HL-60 (cell line): ENCODE results near the gene DLG4.

Source experiments
- GABPA ChIP-seq: IDR thresholded peaks from 2 replicates; pipeline ENCODE4 v1.6.1; 2012; ENCODE audit warnings: low read depth
- POLR2AphosphoS5 ChIP-seq: IDR thresholded peaks from 2 replicates; pipeline ENCODE4 v1.6.1; 2012; ENCODE audit warnings: low read depth
- SPI1 ChIP-seq: IDR thresholded peaks from 2 replicates; pipeline ENCODE4 v1.6.1; 2012; ENCODE audit warnings: low read depth, mild to moderate bottlenecking, borderline replicate concordance
- TF ChIP-seq, protein P1 (sequence below): IDR thresholded peaks from one replicate; pipeline ENCODE4 v1.5.1; 2011; ENCODE audit warnings: low read length, control low read depth, inconsistent platforms; ENCODE audit not compliant: insufficient read depth
- TF ChIP-seq, protein P2 (sequence below): IDR thresholded peaks from 2 replicates; pipeline ENCODE4 v1.6.1; 2012; ENCODE audit warnings: low read depth; ENCODE audit not compliant: insufficient replicate concordance

DNA sequence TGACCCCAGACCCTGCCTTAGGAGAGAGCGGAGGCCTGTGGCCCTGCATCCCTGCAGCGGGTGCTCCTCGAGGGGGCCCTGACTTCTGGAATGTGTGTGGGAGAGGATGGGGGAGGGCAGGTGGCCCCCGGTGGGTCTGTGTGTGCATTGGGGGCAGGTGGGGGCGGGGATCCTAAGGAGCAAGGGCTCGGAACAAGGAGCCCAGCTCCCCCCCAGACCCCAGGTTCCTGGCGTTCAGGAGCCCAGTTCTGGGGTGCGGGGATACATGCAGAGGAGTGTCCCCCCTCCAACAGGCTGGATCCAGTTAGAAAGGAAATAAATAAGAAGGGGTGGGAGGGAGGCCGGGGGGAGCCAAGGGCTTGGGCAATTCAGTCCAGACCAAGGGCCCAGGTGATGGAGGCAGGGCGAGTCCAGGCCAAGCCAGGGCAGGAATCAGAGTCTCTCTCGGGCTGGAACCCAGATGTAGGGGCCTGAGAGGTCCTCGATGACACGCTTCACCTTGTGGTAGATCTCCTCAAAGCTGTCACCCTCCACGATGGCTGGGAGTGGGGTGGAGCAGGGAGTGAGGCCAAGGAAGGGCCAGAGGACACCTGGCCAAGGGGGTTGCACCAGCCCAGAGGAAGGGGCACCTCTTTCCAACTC is 29.2 kb downstream of the DLG4 start:
- no peak for TF ChIP-seq GABPA
- TF ChIP-seq, protein P1, sequence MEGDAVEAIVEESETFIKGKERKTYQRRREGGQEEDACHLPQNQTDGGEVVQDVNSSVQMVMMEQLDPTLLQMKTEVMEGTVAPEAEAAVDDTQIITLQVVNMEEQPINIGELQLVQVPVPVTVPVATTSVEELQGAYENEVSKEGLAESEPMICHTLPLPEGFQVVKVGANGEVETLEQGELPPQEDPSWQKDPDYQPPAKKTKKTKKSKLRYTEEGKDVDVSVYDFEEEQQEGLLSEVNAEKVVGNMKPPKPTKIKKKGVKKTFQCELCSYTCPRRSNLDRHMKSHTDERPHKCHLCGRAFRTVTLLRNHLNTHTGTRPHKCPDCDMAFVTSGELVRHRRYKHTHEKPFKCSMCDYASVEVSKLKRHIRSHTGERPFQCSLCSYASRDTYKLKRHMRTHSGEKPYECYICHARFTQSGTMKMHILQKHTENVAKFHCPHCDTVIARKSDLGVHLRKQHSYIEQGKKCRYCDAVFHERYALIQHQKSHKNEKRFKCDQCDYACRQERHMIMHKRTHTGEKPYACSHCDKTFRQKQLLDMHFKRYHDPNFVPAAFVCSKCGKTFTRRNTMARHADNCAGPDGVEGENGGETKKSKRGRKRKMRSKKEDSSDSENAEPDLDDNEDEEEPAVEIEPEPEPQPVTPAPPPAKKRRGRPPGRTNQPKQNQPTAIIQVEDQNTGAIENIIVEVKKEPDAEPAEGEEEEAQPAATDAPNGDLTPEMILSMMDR: no peak
- TF ChIP-seq, protein P2, sequence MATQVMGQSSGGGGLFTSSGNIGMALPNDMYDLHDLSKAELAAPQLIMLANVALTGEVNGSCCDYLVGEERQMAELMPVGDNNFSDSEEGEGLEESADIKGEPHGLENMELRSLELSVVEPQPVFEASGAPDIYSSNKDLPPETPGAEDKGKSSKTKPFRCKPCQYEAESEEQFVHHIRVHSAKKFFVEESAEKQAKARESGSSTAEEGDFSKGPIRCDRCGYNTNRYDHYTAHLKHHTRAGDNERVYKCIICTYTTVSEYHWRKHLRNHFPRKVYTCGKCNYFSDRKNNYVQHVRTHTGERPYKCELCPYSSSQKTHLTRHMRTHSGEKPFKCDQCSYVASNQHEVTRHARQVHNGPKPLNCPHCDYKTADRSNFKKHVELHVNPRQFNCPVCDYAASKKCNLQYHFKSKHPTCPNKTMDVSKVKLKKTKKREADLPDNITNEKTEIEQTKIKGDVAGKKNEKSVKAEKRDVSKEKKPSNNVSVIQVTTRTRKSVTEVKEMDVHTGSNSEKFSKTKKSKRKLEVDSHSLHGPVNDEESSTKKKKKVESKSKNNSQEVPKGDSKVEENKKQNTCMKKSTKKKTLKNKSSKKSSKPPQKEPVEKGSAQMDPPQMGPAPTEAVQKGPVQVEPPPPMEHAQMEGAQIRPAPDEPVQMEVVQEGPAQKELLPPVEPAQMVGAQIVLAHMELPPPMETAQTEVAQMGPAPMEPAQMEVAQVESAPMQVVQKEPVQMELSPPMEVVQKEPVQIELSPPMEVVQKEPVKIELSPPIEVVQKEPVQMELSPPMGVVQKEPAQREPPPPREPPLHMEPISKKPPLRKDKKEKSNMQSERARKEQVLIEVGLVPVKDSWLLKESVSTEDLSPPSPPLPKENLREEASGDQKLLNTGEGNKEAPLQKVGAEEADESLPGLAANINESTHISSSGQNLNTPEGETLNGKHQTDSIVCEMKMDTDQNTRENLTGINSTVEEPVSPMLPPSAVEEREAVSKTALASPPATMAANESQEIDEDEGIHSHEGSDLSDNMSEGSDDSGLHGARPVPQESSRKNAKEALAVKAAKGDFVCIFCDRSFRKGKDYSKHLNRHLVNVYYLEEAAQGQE: no peak
- TF ChIP-seq POLR2AphosphoS5: no peak
- TF ChIP-seq SPI1: no peak
